Esophagus squamous epithelium (tissue), 5 donors: ENCODE data around the gene VOPP1. TPM values are rescaled to one million over a fixed set of nuclear protein-coding genes. Genes with fewer than 3 reads are reported as not detected.
A peak's percentile ranks its signal among the peaks of the same experiment; 100 is the strongest.

Experiments used
- DNase-seq: peaks from one replicate; lab custom pipeline; 2025; lab: John Stamatoyannopoulos, UW
- H3K27ac ChIP-seq, 4 donors: fragments of 200-600 bp; sonication (generic); one replicate each; pipeline ENCODE4 v1.5.1; 2016 to 2019; ENCODE audit warnings: mild to moderate bottlenecking in 1 of 4
- H3K27me3 ChIP-seq, 4 donors: fragments of 200-600 bp; sonication (generic); 1 replicate in 3 of 4; 2 replicates in 1 of 4; pipeline versions ENCODE4 v1.5.1 to v1.6.0; 2017 to 2021; ENCODE audit warnings: antibody characterized with exemption in 1 of 4
- H3K36me3 ChIP-seq, 3 donors: fragments of 200-600 bp; sonication (generic); one replicate each; pipeline ENCODE4 v1.5.1; 2016 to 2019
- H3K4me1 ChIP-seq, 3 donors: fragments of 200-600 bp; sonication (generic); one replicate each; pipeline ENCODE4 v1.5.1; 2017 to 2019
- H3K4me3 ChIP-seq, 4 donors: fragments of 200-600 bp; sonication (generic); 1 replicate in 3 of 4; 2 replicates in 1 of 4; pipeline ENCODE4 v1.5.1; 2016 to 2019; ENCODE audit warnings: mild to moderate bottlenecking in 2 of 4, moderate library complexity in 1 of 4
- H3K9me3 ChIP-seq, 3 donors: fragments of 200-600 bp; sonication (generic); one replicate each; pipeline ENCODE4 v1.5.1; 2016 to 2019
- POLR2A ChIP-seq, 4 donors: fragments of 450-650 bp; IDR thresholded peaks; one replicate each; pipeline ENCODE4 v1.6.1; 2017; ENCODE audit warnings: antibody characterized with exemption in 4 of 4, mild to moderate bottlenecking in 4 of 4, moderate library complexity in 3 of 4
- WGBS, 2 donors: methylation state at CpG; one replicate each; pipeline ENCODE4 v1.1.5; 2018; 5-methylcytosine and 5-hydroxymethylcytosine counted together
- intact Hi-C: fragments of 100-400 bp; cut with DNase I; formaldehyde crosslinking; loops from one replicate; pipeline ENCODE4 v1.15.0; 2022
- total RNA-seq, 4 donors: library from RNA; depleted of rRNA; stranded (reverse); fragments of >200 nt; gene quantifications; one replicate each; pipeline ENCODE4 v1.1.0, GENCODE V29; 2016
- TF ChIP-seq, protein P1 (sequence below), 6 experiments: fragments of 450-650 bp in 4 of 6; fragments of 200-600 bp in 2 of 6; sonication (generic) in 2 of 6; IDR thresholded peaks; one replicate each; pipeline ENCODE4 v1.5.1; 2016 to 2019; ENCODE audit warnings: antibody characterized with exemption in 6 of 6, mild to moderate bottlenecking in 4 of 6, moderate library complexity in 4 of 6
- donor health status: DM: yes; HTN: yes; CAD: no.

VOPP1 gene
- total RNA-seq, 4 donors from 2014 or later: 13.9 to 26.5 (median 19.2) TPM

GRCh38 chr7:55570939-55571338, 1.4 kb downstream of the VOPP1 start:
- TF ChIP-seq POLR2A (IDR thresholded peaks at IDR 0.05): no peak
- TF ChIP-seq, protein P1, sequence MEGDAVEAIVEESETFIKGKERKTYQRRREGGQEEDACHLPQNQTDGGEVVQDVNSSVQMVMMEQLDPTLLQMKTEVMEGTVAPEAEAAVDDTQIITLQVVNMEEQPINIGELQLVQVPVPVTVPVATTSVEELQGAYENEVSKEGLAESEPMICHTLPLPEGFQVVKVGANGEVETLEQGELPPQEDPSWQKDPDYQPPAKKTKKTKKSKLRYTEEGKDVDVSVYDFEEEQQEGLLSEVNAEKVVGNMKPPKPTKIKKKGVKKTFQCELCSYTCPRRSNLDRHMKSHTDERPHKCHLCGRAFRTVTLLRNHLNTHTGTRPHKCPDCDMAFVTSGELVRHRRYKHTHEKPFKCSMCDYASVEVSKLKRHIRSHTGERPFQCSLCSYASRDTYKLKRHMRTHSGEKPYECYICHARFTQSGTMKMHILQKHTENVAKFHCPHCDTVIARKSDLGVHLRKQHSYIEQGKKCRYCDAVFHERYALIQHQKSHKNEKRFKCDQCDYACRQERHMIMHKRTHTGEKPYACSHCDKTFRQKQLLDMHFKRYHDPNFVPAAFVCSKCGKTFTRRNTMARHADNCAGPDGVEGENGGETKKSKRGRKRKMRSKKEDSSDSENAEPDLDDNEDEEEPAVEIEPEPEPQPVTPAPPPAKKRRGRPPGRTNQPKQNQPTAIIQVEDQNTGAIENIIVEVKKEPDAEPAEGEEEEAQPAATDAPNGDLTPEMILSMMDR (IDR thresholded peaks at IDR 0.05): no peak
- no peaks in the 10 kb centered on the region for H3K27me3 ChIP-seq
- H3K4me3 ChIP-seq: peak overlapping the region; percentile 69 to 95 (median 84)
- intact Hi-C loops: no loop called here
- 5 to 6% methylated on average over 5 of the region's 5 CpGs for whole genome bisulfite sequencing, 2 donors
- H3K4me1 ChIP-seq: peaks cover 15 to 61% (median 42%) of the 10 kb centered on the region in 3 donors
- peak overlapping the region; percentile 84 to 94 (median 90) for H3K27ac ChIP-seq
- no peaks in the 10 kb centered on the region for H3K36me3 ChIP-seq
- no peak for DNase-seq
- no peaks in the 10 kb centered on the region for H3K9me3 ChIP-seq

DNA sequence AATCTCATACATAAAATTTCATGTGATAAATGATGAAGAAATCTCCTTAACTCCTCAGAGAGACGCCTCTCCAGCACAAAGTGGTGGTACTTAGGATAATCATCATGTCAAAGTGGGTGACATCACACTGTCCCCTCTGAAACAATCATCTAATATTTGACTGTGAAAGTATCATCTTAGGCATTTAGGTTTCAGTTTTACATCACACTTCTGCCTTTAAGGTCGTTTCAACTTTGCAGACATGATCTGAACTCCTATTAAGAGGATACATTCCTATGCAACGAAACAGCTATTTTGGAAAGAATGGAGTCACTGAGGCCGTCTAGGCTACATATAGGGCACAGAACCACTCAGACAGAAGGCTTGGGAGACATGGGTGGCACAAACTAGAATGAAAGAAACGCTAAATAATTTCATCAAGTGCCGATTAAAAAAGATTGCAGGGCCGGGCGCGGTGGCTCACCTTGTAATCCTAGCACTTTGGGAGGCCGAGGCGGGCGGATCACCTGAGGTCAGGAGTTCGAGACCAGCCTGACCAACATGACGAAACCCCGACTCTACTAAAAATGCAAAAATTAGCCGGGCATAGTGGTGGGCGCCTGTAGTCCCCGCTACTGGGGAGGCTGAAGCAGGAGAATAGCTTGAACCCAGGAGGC, 2.0 kb downstream of the VOPP1 start:
- no peak for TF ChIP-seq POLR2A (IDR thresholded peaks at IDR 0.05)
- H3K9me3 ChIP-seq: no peaks in the 10 kb centered on the region
- intact Hi-C loops: no loop called here
- H3K4me3 ChIP-seq: peak overlapping the region in 3 of 4 donors; percentile 81 to 95 (median 88)
- peaks cover 15 to 66% (median 42%) of the 10 kb centered on the region in 3 donors for H3K4me1 ChIP-seq
- peak overlapping the region in 3 of 4 donors; percentile 53 to 93 (median 88) for H3K27ac ChIP-seq
- H3K36me3 ChIP-seq: no peaks in the 10 kb centered on the region
- no peaks in the 10 kb centered on the region for H3K27me3 ChIP-seq
- 65 to 71% methylated on average over 13 to 18 of the region's 18 CpGs for WGBS, 2 donors
- DNase-seq: no peak

DNA sequence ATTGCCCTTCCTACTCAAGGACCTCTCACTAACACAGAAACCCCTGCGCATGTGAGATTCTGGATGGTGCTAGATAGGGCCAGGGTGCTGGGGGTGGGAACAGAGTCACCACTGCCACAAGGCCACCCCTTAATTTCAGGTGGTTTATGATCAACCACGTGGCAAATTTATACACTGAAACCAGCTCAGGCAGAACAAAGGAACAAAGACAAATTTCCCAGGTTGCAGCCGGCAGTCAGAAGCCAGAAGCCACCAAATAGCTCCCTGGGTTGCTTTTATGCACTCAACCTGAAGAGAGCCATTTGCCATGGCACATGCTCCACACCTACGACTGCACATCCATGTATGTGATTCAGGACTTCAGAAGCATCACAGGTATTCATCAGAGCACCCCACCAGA, 2.5 kb downstream of the VOPP1 start:
- peak overlapping the region in 1 of 4 donors; percentile 81 for H3K4me3 ChIP-seq
- peaks cover 15 to 67% (median 42%) of the 10 kb centered on the region in 3 donors for H3K4me1 ChIP-seq
- TF ChIP-seq, protein P1 (IDR thresholded peaks at IDR 0.05): no peak
- no peak for TF ChIP-seq POLR2A (IDR thresholded peaks at IDR 0.05)
- WGBS, 2 donors: 75 to 77% methylated on average over 3 to 4 of the region's 4 CpGs
- no peaks in the 10 kb centered on the region for H3K27me3 ChIP-seq
- intact Hi-C loops: no loop called here
- H3K36me3 ChIP-seq: no peaks in the 10 kb centered on the region
- DNase-seq: no peak
- no peaks in the 10 kb centered on the region for H3K9me3 ChIP-seq
- peak overlapping the region in 2 of 4 donors; percentile 53 to 93 for H3K27ac ChIP-seq

GRCh38 chr7:55569269-55569663, 3.0 kb downstream of the VOPP1 start:
- Histone ChIP-seq H3K4me1 (peaks cover 19 to 70% (median 37%) of the 10 kb centered on the region in 3 donors), H3K27ac (peak overlapping the region in 2 of 4 donors; percentile 53 to 93), H3K36me3 (no peaks in the 10 kb centered on the region), H3K4me3 (no peak overlapping the region), H3K27me3 (no peaks in the 10 kb centered on the region), H3K9me3 (no peaks in the 10 kb centered on the region)
- DNase-seq: no peak
- TF ChIP-seq POLR2A (IDR thresholded peaks at IDR 0.05): no peak
- TF ChIP-seq, protein P1 (IDR thresholded peaks at IDR 0.05): no peak
- intact Hi-C loops: no loop called here
- 40 to 65% methylated on average over 3 to 7 of the region's 7 CpGs for WGBS, 2 donors

- Histone ChIP-seq H3K9me3 (no peaks in the 10 kb centered on the region), H3K4me3 (no peak overlapping the region), H3K27ac (peak overlapping the region in 2 of 4 donors; percentile 53 to 93), H3K4me1 (peaks cover 20 to 69% (median 32%) of the 10 kb centered on the region in 3 donors), H3K27me3 (no peaks in the 10 kb centered on the region), H3K36me3 (no peaks in the 10 kb centered on the region)
- WGBS, 2 donors: 56 to 64% methylated on average over 3 to 4 of the region's 4 CpGs
- no peak for DNase-seq
- TF ChIP-seq POLR2A (IDR thresholded peaks at IDR 0.05): no peak
- TF ChIP-seq, protein P1 (IDR thresholded peaks at IDR 0.05): no peak
- intact Hi-C loops: no loop called here
These were observed 3.6 kb downstream of the VOPP1 start for GRCh38 chr7:55568613-55569268.
